Raji (cell line): Measurements from ENCODE around the gene TXNRD1.

ENCODE experiments used
- POLR2A ChIP-seq: IDR thresholded peaks from 2 replicates; pipeline ENCODE4 v1.6.1; 2011; ENCODE audit warnings: low read depth, low read length, control low read depth; ENCODE audit not compliant: insufficient read depth

Gene TXNRD1

DNA sequence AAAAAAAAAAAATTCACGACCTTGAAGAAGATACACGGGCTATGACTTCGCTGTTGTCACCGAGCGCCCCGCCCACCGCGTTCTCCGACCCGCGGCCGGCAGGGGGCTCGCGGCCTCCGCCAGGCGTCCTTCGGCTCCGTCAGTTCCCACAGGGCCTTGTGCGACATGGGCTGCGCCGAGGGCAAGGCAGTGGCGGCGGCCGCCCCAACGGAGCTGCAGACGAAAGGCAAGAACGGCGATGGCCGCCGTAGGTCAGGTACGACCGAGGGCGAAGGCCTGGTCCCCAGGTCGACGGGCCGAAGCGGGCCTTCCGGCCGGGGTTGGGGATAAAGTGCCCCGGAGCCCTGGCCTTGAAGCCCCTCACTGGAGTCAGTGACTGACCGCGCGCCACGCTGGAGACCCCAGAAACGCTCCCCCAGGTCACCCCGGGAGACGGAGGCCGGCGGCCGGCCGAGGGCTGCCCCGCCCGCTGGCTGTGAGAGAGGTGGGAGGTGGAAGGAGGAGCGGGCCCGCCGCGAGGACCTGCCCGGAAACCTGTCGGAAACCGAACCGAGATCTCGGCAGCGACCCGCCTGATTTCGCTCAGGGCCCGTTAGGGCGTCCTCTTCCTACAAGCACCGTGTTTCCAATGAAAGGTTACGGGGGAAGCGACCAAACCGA, at the start of gene TXNRD1:
Gene TXNRD1, plus strand, starts transcription at position 142 of the 660 bp plus-strand sequence. Its CDS starts 24 bp downstream, at position 166.
- TF ChIP-seq POLR2A, result no peak

DNA sequence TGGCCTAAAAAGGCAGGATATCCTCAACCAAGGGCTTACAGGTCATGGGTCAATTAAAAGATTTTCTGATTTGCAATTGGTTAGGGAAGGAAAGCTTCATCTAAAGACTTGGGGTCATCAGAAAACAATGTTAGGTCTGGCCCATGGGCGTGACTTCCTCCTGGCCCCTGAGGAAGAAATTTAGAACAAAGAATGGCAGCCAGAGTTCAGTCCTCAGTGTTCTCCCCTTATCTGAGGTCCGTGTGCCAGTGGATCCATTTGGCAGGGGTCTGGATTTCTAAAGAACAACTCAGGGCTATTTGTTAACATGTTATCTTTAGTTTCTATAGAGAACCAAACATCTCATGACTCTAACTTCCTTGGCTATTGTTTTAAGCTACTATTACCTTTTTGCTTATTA, 49.8 kb upstream of the TXNRD1 start:
- no peak for TF ChIP-seq POLR2A

DNA sequence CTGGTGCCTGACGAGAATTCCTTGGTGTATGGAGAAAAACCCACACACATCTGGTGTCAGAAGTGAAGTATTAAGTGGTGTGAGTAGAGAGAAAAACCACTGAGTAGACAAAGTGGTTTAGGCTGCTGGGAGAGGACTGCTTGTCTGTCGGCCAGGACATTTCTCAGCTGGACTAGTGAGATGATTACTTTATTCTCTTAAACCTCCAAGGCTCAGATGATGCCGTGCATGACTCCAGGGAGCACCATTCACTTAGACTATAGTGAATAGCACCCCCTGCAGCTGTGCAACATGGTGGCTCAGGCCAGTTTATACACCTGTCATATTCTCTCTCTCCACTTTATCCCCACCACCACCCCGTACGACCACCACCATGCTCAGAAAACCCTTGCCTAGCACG, 49.1 kb upstream of the TXNRD1 start:
- no peak for TF ChIP-seq POLR2A

DNA sequence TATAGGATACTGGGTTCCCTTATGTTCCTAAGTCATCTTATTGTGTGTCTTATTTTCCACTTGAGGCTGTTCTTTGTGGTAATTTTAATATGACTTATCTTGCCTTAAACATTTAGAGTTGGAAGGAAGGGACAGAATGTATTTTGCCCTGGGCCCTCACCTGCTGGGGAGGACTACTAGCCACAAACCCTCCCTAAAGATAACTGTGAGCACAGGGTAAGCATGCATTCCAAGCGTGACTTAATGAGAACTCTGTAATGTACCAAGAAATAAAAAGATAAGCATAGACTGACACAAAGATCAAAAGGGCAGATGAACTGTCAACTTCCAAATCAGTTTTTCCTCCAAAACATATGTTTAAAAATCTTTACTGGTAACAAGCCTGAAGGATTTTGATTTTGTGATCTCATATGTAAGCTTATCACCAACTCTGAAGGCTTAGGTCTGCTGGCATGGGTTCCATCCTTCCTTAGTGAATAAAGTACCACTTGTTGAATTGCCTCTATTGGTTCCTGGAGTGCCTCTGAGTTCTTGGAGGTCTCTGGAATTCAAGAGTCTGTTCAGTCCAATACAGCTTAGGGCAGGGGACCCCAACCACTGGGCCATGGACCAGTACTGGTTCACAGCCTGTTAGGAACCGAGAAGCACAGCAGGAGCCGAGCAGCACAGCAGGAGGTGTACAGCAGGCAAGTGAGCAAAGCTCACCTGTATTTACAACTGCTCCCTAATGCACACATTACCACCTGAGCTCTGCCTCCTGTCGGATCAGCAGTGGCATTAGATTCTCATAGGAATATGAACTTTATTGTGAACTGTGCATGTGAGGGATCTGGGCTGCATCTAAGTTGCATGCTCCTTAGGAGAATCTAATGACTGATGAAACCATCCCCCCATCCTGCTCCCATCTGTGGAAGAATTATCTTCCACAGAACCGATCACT, 47.8 kb upstream of the TXNRD1 start:
- no peak for TF ChIP-seq POLR2A

DNA sequence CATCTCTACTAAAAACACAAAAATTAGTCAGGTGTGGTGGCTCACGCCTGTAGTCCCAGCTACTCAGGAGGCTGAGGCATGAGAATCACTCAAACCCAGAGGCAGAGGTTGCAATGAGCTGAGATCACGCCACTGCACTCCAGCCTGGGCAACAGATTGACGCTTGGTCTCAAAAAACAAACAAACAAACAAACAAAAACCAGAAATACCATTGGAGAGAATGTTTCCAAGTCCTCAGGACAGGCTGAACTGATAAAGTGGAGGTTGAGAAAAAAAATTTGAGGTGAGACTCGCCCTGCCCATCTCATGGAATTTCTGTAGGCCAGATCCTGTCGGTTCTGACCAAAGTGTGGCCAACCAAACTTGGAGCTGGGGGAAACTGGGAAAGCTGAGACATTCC, 47.0 kb upstream of the TXNRD1 start:
- TF ChIP-seq POLR2A, result no peak

DNA sequence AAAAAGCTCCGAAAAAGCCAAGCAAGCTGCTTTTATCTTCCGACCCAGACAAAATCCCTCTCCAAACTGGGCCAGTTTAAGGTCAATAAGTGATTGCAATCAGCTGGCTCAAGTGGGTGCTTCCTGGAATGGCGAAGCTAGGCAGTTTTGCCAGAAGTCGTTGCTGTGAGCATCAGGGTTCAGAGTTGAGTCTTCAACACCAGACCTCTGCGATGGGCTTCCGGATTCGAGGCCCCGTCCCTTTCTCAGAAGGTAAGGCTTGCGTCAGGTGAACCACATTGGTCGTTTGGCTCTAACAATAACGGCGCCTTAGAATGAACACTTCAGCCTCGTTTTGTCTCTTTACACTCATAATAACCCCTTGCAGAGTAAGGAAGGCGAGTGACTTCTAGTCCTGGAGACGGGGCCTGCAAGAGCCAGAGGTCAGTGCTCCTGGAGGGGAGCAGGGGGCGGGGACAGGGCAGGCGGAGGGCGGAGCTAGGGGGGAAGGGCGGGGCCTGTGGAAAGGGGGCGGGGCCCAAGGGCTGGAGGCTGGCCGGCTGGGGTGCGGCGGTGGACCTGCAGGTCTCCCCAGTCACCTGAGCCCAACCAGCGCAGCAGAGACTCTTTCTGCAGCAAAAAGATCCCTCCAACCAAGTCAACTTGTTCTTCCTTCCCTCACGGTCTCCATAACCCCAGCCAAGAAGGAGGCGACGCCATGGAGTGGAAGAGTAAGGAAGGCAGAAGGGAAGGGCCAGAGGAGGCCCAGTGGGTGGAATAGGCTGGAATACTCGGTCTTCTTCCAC, 43.6 kb upstream of the TXNRD1 start:
- no peak for TF ChIP-seq POLR2A

DNA sequence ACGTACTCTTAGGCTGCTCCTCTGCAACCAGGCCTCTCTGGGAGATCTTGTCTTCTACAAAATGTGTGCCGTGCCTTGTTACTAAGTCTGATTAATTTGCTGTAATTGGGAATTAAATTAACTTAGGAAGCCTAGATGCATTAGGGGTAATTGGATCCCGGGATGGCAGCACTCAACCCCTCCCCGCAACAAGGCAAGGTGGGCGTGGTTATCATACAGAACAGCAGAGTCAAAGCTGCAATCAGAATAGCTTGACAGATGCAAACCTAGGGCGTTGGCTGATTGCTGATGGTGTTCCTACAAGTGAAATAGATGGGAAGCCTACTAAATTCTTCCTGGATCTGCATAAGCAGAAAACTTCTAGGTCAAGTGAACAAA, 43.0 kb upstream of the TXNRD1 start:
- no peak for TF ChIP-seq POLR2A

DNA sequence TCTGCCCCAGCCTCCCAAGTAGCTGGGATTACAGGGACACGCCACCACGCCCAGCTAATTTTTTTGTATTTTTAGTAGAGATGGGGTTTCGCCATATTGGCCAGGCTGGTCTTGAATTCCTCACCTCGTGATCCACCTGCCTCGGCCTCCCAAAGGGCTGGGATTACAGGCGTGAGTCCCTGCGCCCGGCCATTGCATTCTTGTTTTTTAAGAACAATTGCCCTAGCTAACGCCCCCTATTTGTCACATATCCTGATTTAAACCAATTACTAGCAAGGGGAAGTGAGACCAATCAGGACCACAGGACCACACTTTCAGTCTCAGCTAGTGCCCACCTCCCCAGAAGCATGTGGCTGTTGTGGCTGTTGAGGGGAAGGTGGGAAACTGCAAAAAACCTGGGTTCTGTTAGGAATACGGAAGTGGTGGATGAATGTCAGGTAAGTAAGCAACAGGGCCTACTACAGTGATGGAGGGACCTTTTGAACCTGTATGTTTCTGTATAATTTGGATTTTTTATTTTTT, 39.8 kb upstream of the TXNRD1 start:
- TF ChIP-seq POLR2A, result no peak

DNA sequence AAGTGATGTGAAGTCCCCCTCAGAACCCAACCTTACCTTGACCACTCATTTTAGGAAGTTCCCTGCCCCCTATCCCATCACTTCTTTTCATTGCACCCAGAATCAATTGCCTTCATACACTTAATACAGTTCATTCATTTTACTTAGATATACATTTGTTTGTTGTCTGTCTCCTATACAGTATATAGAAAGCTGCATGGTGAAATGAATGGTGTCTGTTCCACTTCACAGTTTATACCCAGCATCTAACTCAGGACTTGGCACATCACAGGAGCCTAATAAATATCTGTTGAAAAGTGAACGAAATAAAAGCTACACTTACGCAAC, 38.3 kb upstream of the TXNRD1 start:
- TF ChIP-seq POLR2A, result no peak

DNA sequence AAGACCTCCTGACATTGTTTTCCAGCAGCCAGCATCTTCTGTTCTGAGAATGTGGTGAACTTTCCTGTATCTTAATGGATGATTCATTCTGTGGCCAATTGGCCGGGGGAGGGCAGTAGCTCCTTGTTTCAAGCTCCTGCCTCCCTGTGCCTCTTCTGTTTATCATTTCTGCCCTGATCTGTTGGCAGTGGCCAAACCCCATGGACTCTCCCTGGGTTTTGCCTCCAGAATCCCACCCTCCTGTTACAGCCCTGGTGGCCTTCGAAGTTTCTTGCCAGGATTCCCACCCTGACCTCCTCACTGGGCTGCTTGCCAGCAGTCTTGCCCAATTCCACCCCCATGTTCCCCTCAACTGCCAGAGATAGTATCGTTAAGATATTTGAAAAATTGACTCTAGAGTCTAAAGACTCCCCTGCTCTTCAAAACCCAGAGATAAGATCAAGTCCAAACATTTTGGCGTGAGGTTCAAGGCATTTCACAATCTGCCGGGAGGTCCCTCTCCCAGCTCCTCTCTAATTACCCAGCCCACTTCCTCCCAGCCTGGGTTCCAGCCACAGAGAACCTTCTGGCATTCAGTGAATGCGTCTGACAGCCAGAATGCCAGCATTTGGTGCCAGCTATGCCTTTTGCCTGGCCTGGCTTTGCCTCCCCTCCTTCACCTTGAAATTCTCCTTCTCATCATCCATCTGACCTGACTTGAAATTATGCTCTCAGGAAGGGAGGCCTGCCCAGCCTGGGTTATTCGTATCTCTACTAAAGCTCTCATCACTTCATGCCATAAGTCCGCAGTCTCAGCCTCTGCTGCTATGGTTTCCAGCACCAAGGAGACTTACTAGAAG, 37.7 kb upstream of the TXNRD1 start:
- no peak for TF ChIP-seq POLR2A

DNA sequence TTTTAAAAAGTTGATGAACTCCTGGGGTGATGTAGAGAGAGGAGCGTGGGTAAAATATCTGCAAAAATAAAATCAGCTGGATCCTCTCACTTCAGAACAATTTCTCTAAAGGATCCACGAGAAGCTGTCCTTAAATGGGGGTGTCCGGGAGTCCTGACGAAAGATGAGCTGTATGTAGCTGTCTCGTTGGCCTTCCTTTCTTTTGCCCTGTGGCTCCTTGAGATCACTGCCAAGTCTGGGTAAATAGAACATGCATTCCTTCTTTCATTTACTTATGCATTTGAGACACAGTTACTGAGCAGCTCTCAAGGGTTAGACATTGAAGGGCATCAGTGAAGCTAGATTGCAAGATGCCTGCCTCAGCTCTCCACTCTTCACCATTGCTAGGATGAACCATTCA, 35.2 kb upstream of the TXNRD1 start:
- no peak for TF ChIP-seq POLR2A

DNA sequence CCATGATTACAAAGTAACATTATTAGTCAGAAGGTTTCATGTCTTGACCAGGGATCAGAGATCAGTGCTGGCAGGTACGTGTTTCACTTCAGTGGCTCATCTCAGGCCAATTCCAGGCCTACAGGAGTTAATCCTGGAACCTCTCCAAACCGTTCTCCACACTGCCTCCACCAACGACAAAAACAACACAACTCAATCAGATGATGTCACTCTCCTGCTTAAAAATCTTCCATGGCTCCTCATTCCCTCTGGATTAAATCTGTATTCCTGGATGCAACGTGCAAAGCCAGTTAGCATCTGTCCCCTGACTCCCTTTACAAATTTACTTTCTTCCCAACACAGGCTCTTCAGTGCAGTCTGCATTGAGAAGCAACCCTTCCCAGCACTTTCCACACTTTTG, 34.3 kb upstream of the TXNRD1 start:
- TF ChIP-seq POLR2A, result no peak

DNA sequence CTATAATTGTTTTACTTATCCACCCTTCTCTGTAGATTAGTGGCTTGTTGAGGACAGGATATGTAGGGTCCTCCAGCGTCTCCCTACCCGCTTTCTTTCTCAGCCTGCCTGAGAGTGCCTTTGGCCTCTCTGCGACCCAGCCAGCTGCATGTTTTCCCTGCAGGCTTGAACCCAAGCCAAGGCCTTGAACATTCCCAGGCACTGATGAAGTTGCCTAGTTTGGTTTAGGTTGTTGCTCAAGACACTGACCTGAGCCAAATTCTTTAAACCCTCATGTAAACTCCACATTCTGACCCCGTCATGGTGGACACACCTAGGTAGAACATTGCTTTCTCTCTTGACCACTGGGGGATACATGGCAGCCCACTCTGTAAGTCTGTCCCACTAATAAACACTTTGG, 33.4 kb upstream of the TXNRD1 start:
- no peak for TF ChIP-seq POLR2A

DNA sequence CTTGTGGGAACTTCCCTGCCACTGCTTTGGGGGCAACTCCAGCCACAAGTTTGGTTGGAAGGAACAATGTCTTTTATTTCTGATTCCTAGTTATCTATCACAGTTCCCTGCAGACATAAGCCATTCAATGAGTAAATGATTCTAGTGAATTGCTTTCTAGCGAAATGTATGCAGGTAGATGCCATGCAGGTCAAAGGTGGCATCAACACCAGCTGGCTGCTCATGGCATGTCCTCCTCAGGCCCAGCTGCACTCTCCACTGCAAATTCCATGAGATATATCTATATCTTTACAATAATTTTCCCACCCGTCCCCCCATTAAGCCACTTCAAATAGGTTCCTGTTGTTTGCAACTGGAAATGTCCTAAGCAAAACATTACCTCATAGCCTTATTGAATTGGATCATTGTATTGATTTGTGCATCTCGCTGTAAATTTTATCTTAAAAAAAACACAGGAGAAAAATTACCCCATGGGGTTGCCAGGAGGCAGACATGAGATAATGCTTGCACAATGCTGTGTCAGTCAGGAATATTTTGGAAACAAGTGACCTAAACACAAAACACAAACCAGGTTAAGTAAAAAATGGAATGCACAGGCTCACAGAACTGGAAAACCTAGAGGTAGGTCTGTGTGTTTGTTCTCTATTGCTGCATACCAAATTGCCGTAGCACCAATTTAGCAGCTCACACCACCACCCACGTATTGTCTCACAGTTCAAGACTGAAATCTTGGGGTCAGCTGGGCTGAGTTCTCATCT, 32.8 kb upstream of the TXNRD1 start:
- no peak for TF ChIP-seq POLR2A
